ENCODE data around the gene TIPARP.

TIPARP gene

GRCh38 chr3:156680243-156680914, 6.0 kb downstream of the TIPARP start:
- ChIA-PET CTCF (interaction anchor here (0.6 to 1.3 kb wide), 4 partner anchors 9 to 156 kb away, joined by 3 read pairs; no protein-coding TSS in a partner anchor), POLR2A (no interaction called here)
- Histone ChIP-seq H3K27me3 (replicated peaks in 2 of 5; ENCODE audit: control insufficient read depth in 4 of 5, insufficient read depth in 5 of 5, low read length in 4 of 5) (no peaks in the 10 kb centered on the region), H3K4me1 (ENCODE audit: control extremely low read depth in 1 of 4, control insufficient read depth in 4 of 4, insufficient read depth in 4 of 4, low read length in 3 of 4) (peaks cover 20 to 53% (median 40%) of the 10 kb centered on the region in 4 experiments), H3K4me3 (ENCODE audit: control insufficient read depth in 1 of 7, extremely low read depth in 1 of 7, insufficient read depth in 4 of 7, low read depth in 2 of 7, low read length in 6 of 7) (peak overlapping the region in 2 of 7 experiments; percentile 32 to 38), H3K9me3 (ENCODE audit: control extremely low read depth in 1 of 5, control insufficient read depth in 4 of 5, insufficient read depth in 2 of 5, low read depth in 1 of 5, low read length in 4 of 5) (no peaks in the 10 kb centered on the region), H3K36me3 (ENCODE audit: control insufficient read depth in 4 of 4, insufficient read depth in 4 of 4, low read length in 3 of 4) (peaks cover 12 to 30% (median 21%) of the 10 kb centered on the region in 4 experiments), H3K27ac (ENCODE audit: insufficient read depth in 1 of 2, low read depth in 1 of 2, low read length in 2 of 2, poor library complexity in 1 of 2, severe bottlenecking in 2 of 2) (peak overlapping the region; percentile 61 to 84)
- WGBS (ENCODE audit: insufficient coverage) = 80% methylated on average over 1 of the region's 2 CpGs
- DNase-seq = no peak

- Histone ChIP-seq H3K27ac (ENCODE audit: insufficient read depth in 1 of 2, low read depth in 1 of 2, low read length in 2 of 2, poor library complexity in 1 of 2, severe bottlenecking in 2 of 2) (peak overlapping the region; percentile 61 to 84), H3K27me3 (replicated peaks in 2 of 5; ENCODE audit: control insufficient read depth in 4 of 5, insufficient read depth in 5 of 5, low read length in 4 of 5) (no peaks in the 10 kb centered on the region), H3K9me3 (ENCODE audit: control extremely low read depth in 1 of 5, control insufficient read depth in 4 of 5, insufficient read depth in 2 of 5, low read depth in 1 of 5, low read length in 4 of 5) (no peaks in the 10 kb centered on the region), H3K36me3 (ENCODE audit: control insufficient read depth in 4 of 4, insufficient read depth in 4 of 4, low read length in 3 of 4) (peaks cover 12 to 30% (median 21%) of the 10 kb centered on the region in 4 experiments), H3K4me1 (ENCODE audit: control extremely low read depth in 1 of 4, control insufficient read depth in 4 of 4, insufficient read depth in 4 of 4, low read length in 3 of 4) (peaks cover 17 to 56% (median 40%) of the 10 kb centered on the region in 4 experiments), H3K4me3 (ENCODE audit: control insufficient read depth in 1 of 7, extremely low read depth in 1 of 7, insufficient read depth in 4 of 7, low read depth in 2 of 7, low read length in 6 of 7) (peak overlapping the region in 1 of 7 experiments; percentile 32)
- ChIA-PET POLR2A (no interaction called here), CTCF (interaction anchor here (0.6 to 1.3 kb wide), 4 partner anchors 14 to 457 kb away, joined by 3 read pairs; no protein-coding TSS in a partner anchor)
- WGBS (ENCODE audit: insufficient coverage) = 24% methylated on average over 3 of the region's 4 CpGs
- peak; percentile 81 to 95 (median 94) for DNase-seq
Measured at GRCh38 chr3:156681002-156681401, 6.6 kb downstream of the TIPARP start.

GRCh38 chr3:156682501-156682900, 8.1 kb downstream of the TIPARP start:
- Histone ChIP-seq H3K36me3 (ENCODE audit: control insufficient read depth in 4 of 4, insufficient read depth in 4 of 4, low read length in 3 of 4) (peaks cover 12 to 29% (median 20%) of the 10 kb centered on the region in 4 experiments), H3K4me1 (ENCODE audit: control extremely low read depth in 1 of 4, control insufficient read depth in 4 of 4, insufficient read depth in 4 of 4, low read length in 3 of 4) (peaks cover 10 to 48% (median 29%) of the 10 kb centered on the region in 4 experiments), H3K27ac (ENCODE audit: insufficient read depth in 1 of 2, low read depth in 1 of 2, low read length in 2 of 2, poor library complexity in 1 of 2, severe bottlenecking in 2 of 2) (no peak overlapping the region), H3K27me3 (replicated peaks in 2 of 5; ENCODE audit: control insufficient read depth in 4 of 5, insufficient read depth in 5 of 5, low read length in 4 of 5) (no peaks in the 10 kb centered on the region), H3K9me3 (ENCODE audit: control extremely low read depth in 1 of 5, control insufficient read depth in 4 of 5, insufficient read depth in 2 of 5, low read depth in 1 of 5, low read length in 4 of 5) (no peaks in the 10 kb centered on the region), H3K4me3 (ENCODE audit: control insufficient read depth in 1 of 7, extremely low read depth in 1 of 7, insufficient read depth in 4 of 7, low read depth in 2 of 7, low read length in 6 of 7) (no peak overlapping the region)
- no peak for DNase-seq
- WGBS (ENCODE audit: insufficient coverage) = 100% methylated on average over 1 of the region's 1 CpG
- ChIA-PET POLR2A (no interaction called here), CTCF (interaction anchor here (1.1 to 1.8 kb wide), 3 partner anchors 9 to 98 kb away, joined by 3 to 8 read pairs (median 3); no protein-coding TSS in a partner anchor)

- CTCF ChIA-PET = interaction anchor here (1.1 to 1.8 kb wide), 3 partner anchors 10 to 98 kb away, joined by 3 to 8 read pairs (median 3); no protein-coding TSS in a partner anchor
- H3K27me3 ChIP-seq (replicated peaks in 2 of 5; ENCODE audit: control insufficient read depth in 4 of 5, insufficient read depth in 5 of 5, low read length in 4 of 5) = no peaks in the 10 kb centered on the region
- H3K27ac ChIP-seq (ENCODE audit: insufficient read depth in 1 of 2, low read depth in 1 of 2, low read length in 2 of 2, poor library complexity in 1 of 2, severe bottlenecking in 2 of 2) = no peak overlapping the region
Measured at GRCh38 chr3:156682963-156683362, 8.6 kb downstream of the TIPARP start.

GRCh38 chr3:156685198-156685597, 10.8 kb downstream of the TIPARP start:
- CTCF ChIA-PET = interaction anchor here (1.1 kb wide), 1 partner anchor 452 kb away, joined by 3 read pairs; no protein-coding TSS in a partner anchor
- POLR2A ChIA-PET = no interaction called here
- no peak overlapping the region for H3K4me3 ChIP-seq (ENCODE audit: control insufficient read depth in 1 of 7, extremely low read depth in 1 of 7, insufficient read depth in 4 of 7, low read depth in 2 of 7, low read length in 6 of 7)
- no peaks in the 10 kb centered on the region for H3K27me3 ChIP-seq (replicated peaks in 2 of 5; ENCODE audit: control insufficient read depth in 4 of 5, insufficient read depth in 5 of 5, low read length in 4 of 5)
- no peaks in the 10 kb centered on the region for H3K9me3 ChIP-seq (ENCODE audit: control extremely low read depth in 1 of 5, control insufficient read depth in 4 of 5, insufficient read depth in 2 of 5, low read depth in 1 of 5, low read length in 4 of 5)
- 100% methylated on average over 1 of the region's 2 CpGs for WGBS (ENCODE audit: insufficient coverage)
- no peak for DNase-seq
- peaks cover 5 to 16% (median 12%) of the 10 kb centered on the region in 4 experiments for H3K36me3 ChIP-seq (ENCODE audit: control insufficient read depth in 4 of 4, insufficient read depth in 4 of 4, low read length in 3 of 4)
- no peak overlapping the region for H3K27ac ChIP-seq (ENCODE audit: insufficient read depth in 1 of 2, low read depth in 1 of 2, low read length in 2 of 2, poor library complexity in 1 of 2, severe bottlenecking in 2 of 2)
- H3K4me1 ChIP-seq (ENCODE audit: control extremely low read depth in 1 of 4, control insufficient read depth in 4 of 4, insufficient read depth in 4 of 4, low read length in 3 of 4) = peaks cover 10 to 35% (median 26%) of the 10 kb centered on the region in 4 experiments

More at GRCh38 chr3:156682963-156683362, 8.6 kb downstream of the TIPARP start:
- POLR2A ChIA-PET = no interaction called here
- Histone ChIP-seq H3K4me1 (ENCODE audit: control extremely low read depth in 1 of 4, control insufficient read depth in 4 of 4, insufficient read depth in 4 of 4, low read length in 3 of 4) (peaks cover 10 to 47% (median 28%) of the 10 kb centered on the region in 4 experiments), H3K36me3 (ENCODE audit: control insufficient read depth in 4 of 4, insufficient read depth in 4 of 4, low read length in 3 of 4) (peaks cover 10 to 27% (median 17%) of the 10 kb centered on the region in 4 experiments), H3K9me3 (ENCODE audit: control extremely low read depth in 1 of 5, control insufficient read depth in 4 of 5, insufficient read depth in 2 of 5, low read depth in 1 of 5, low read length in 4 of 5) (no peaks in the 10 kb centered on the region), H3K4me3 (ENCODE audit: control insufficient read depth in 1 of 7, extremely low read depth in 1 of 7, insufficient read depth in 4 of 7, low read depth in 2 of 7, low read length in 6 of 7) (no peak overlapping the region)
- DNase-seq = no peak

GRCh38 chr3:156685752-156686151, 11.4 kb downstream of the TIPARP start:
- Histone ChIP-seq H3K4me3 (ENCODE audit: control insufficient read depth in 1 of 7, extremely low read depth in 1 of 7, insufficient read depth in 4 of 7, low read depth in 2 of 7, low read length in 6 of 7) (no peak overlapping the region), H3K36me3 (ENCODE audit: control insufficient read depth in 4 of 4, insufficient read depth in 4 of 4, low read length in 3 of 4) (peaks cover 5 to 16% (median 11%) of the 10 kb centered on the region in 4 experiments), H3K9me3 (ENCODE audit: control extremely low read depth in 1 of 5, control insufficient read depth in 4 of 5, insufficient read depth in 2 of 5, low read depth in 1 of 5, low read length in 4 of 5) (no peaks in the 10 kb centered on the region), H3K27me3 (replicated peaks in 2 of 5; ENCODE audit: control insufficient read depth in 4 of 5, insufficient read depth in 5 of 5, low read length in 4 of 5) (no peaks in the 10 kb centered on the region), H3K4me1 (ENCODE audit: control extremely low read depth in 1 of 4, control insufficient read depth in 4 of 4, insufficient read depth in 4 of 4, low read length in 3 of 4) (peaks cover 4 to 30% (median 21%) of the 10 kb centered on the region in 4 experiments), H3K27ac (ENCODE audit: insufficient read depth in 1 of 2, low read depth in 1 of 2, low read length in 2 of 2, poor library complexity in 1 of 2, severe bottlenecking in 2 of 2) (no peak overlapping the region)
- ChIA-PET CTCF (interaction anchor here (1.1 kb wide), 1 partner anchor 452 kb away, joined by 3 read pairs; no protein-coding TSS in a partner anchor), POLR2A (interaction anchor here (1.2 kb wide), 1 partner anchor 12 kb away, joined by 5 read pairs; the partner anchor contains the start of gene TIPARP)
- no peak for DNase-seq

- POLR2A ChIA-PET = no interaction called here
- Histone ChIP-seq H3K4me1 (ENCODE audit: control extremely low read depth in 1 of 4, control insufficient read depth in 4 of 4, insufficient read depth in 4 of 4, low read length in 3 of 4) (peaks cover 0 to 23% (median 9%) of the 10 kb centered on the region in 4 experiments), H3K36me3 (ENCODE audit: control insufficient read depth in 4 of 4, insufficient read depth in 4 of 4, low read length in 3 of 4) (peaks cover 5 to 14% (median 9%) of the 10 kb centered on the region in 4 experiments), H3K4me3 (ENCODE audit: control insufficient read depth in 1 of 7, extremely low read depth in 1 of 7, insufficient read depth in 4 of 7, low read depth in 2 of 7, low read length in 6 of 7) (peak overlapping the region in 1 of 7 experiments; percentile 17), H3K9me3 (ENCODE audit: control extremely low read depth in 1 of 5, control insufficient read depth in 4 of 5, insufficient read depth in 2 of 5, low read depth in 1 of 5, low read length in 4 of 5) (no peaks in the 10 kb centered on the region), H3K27me3 (replicated peaks in 2 of 5; ENCODE audit: control insufficient read depth in 4 of 5, insufficient read depth in 5 of 5, low read length in 4 of 5) (no peaks in the 10 kb centered on the region), H3K27ac (ENCODE audit: insufficient read depth in 1 of 2, low read depth in 1 of 2, low read length in 2 of 2, poor library complexity in 1 of 2, severe bottlenecking in 2 of 2) (no peak overlapping the region)
- DNase-seq = peak in 2 of 3 donors; percentile 46 to 61
- CTCF ChIA-PET = interaction anchor here (1.0 to 1.4 kb wide), 2 partner anchors 16 to 39 kb away, joined by 3 read pairs; no protein-coding TSS in a partner anchor
Measured at GRCh38 chr3:156687023-156687422, 12.6 kb downstream of the TIPARP start.

Data from common myeloid progenitor, CD34-positive (primary cell).